H1 (cell line): ENCODE data around the gene BRD4.

Experiments used
- CTCF ChIP-seq, 3 experiments: IDR thresholded peaks; 1 replicate in 2 of 3; 2 replicates in 1 of 3; pipeline versions ENCODE4 v1.5.1 to v1.6.1; 2011; ENCODE audit warnings: low read length in 3 of 3, mild to moderate bottlenecking in 3 of 3, inconsistent platforms in 2 of 3, low read depth in 1 of 3, moderate library complexity in 1 of 3; ENCODE audit not compliant: insufficient read depth in 1 of 3; ENCODE audit errors: control extremely low read depth in 1 of 3
- MAX ChIP-seq: IDR thresholded peaks from 2 replicates; pipeline ENCODE4 v1.6.1; 2012; ENCODE audit warnings: inconsistent platforms
- RXRA ChIP-seq: IDR thresholded peaks from 2 replicates; pipeline ENCODE4 v1.6.1; 2011; ENCODE audit warnings: low read depth, mild to moderate bottlenecking, low read length, moderate library complexity; ENCODE audit not compliant: insufficient read depth
- SIN3A ChIP-seq, 2 experiments: IDR thresholded peaks in 1 of 2; conservative IDR thresholded peaks in 1 of 2; 2 replicates each; pipeline ENCODE4 v1.6.1; 2011 to 2012; ENCODE audit warnings: low read length in 2 of 2, improper control_type of control experiment in 1 of 2, low read depth in 1 of 2, mild to moderate bottlenecking in 1 of 2

GRCh38 chr19:15297416-15298224, 34.7 kb downstream of the BRD4 start:
- TF ChIP-seq SIN3A (conservative IDR thresholded peaks at IDR 0.05 in 1 of 2, IDR thresholded peaks at IDR 0.05 in 1 of 2; ENCODE audit: low read depth in 1 of 2, low read length in 2 of 2), result no peak
- TF ChIP-seq MAX, result no peak
- peak in 2 of 3 experiments; percentile 2 to 15; a peak in 1 of 4 replicates for TF ChIP-seq CTCF (IDR thresholded peaks at IDR 0.05; ENCODE audit: control extremely low read depth in 1 of 3, insufficient read depth in 1 of 3, low read depth in 1 of 3, low read length in 3 of 3)
- no peak for TF ChIP-seq RXRA
